Ishikawa (cell line): ENCODE results near the gene KIRREL3.

ENCODE experiments used
- CEBPB ChIP-seq: IDR thresholded peaks from 2 replicates; pipeline ENCODE4 v1.6.1; 2012
- CREB1 ChIP-seq: IDR thresholded peaks from 2 replicates; pipeline ENCODE4 v1.6.1; 2012; ENCODE audit warnings: low read depth
- EGR1 ChIP-seq: IDR thresholded peaks from 2 replicates; pipeline ENCODE4 v1.6.1; 2012
- EP300 ChIP-seq: IDR thresholded peaks from 2 replicates; pipeline ENCODE4 v1.6.1; 2012; ENCODE audit warnings: borderline replicate concordance
- FOXM1 ChIP-seq: IDR thresholded peaks from 2 replicates; pipeline ENCODE4 v1.6.1; 2012; ENCODE audit warnings: low read depth, borderline replicate concordance
- NFIC ChIP-seq: IDR thresholded peaks from 2 replicates; pipeline ENCODE4 v1.6.1; 2012
- RAD21 ChIP-seq: IDR thresholded peaks from 2 replicates; pipeline ENCODE4 v1.6.1; 2012; ENCODE audit warnings: low read depth
- TAF1 ChIP-seq: IDR thresholded peaks from 2 replicates; pipeline ENCODE4 v1.6.1; 2012; ENCODE audit warnings: low read depth, mild to moderate bottlenecking
- TCF12 ChIP-seq: IDR thresholded peaks from 2 replicates; pipeline ENCODE4 v1.6.1; 2012; ENCODE audit warnings: low read depth
- TEAD4 ChIP-seq: IDR thresholded peaks from 2 replicates; pipeline ENCODE4 v1.6.1; 2012
- YY1 ChIP-seq: IDR thresholded peaks from 2 replicates; pipeline ENCODE4 v1.6.1; 2012; ENCODE audit warnings: low read depth
- ZBTB7A ChIP-seq: IDR thresholded peaks from 2 replicates; pipeline ENCODE4 v1.6.1; 2012; ENCODE audit warnings: low read depth
- TF ChIP-seq, protein P1 (sequence below): IDR thresholded peaks from 2 replicates; pipeline ENCODE4 v1.6.1; 2012
- TF ChIP-seq, protein P2 (sequence below): IDR thresholded peaks from 2 replicates; pipeline ENCODE4 v1.6.1; 2012; ENCODE audit warnings: low read depth, mild to moderate bottlenecking
- TF ChIP-seq, protein P3 (sequence below): IDR thresholded peaks from 2 replicates; pipeline ENCODE4 v1.6.1; 2012

Gene KIRREL3

DNA sequence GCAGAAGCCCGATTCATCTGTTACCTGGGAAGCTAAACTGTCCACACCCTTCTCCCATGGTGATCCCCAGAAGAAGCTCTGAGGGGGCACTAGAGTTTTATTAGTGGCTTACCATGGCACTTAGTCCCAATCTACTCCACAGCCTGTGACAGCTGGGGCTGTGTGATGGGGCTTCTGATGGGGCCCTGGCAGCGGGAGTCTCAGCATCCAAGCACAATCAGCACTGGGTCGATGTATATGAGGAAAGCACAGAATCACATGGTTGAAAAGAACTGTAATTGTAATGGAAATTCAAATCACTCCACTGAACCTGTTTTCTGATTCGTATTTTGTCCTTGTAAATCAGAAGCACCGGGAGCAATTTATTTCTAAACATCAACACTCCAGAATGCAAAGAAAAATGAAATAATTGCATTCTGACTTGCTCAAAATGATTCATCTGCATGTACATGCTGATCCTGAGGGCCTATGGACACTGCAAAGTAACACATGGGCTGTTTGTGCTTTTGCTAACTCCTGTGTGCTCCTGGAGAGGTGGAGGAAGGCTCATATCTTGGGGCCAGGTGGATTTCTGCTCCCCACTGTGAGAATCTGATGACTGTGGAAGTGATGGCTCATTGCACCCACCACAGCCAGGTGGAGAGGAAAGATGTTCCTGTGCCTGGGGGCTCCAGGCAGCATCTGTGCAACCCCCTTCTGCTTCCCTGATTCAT lies 203.0 kb downstream of the KIRREL3 start:
- TF ChIP-seq ZBTB7A = no peak
- no peak for TF ChIP-seq CREB1
- TF ChIP-seq, protein P1, sequence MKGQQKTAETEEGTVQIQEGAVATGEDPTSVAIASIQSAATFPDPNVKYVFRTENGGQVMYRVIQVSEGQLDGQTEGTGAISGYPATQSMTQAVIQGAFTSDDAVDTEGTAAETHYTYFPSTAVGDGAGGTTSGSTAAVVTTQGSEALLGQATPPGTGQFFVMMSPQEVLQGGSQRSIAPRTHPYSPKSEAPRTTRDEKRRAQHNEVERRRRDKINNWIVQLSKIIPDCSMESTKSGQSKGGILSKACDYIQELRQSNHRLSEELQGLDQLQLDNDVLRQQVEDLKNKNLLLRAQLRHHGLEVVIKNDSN = no peak
- TF ChIP-seq CEBPB = no peak
- TF ChIP-seq YY1 = no peak
- TF ChIP-seq, protein P2, sequence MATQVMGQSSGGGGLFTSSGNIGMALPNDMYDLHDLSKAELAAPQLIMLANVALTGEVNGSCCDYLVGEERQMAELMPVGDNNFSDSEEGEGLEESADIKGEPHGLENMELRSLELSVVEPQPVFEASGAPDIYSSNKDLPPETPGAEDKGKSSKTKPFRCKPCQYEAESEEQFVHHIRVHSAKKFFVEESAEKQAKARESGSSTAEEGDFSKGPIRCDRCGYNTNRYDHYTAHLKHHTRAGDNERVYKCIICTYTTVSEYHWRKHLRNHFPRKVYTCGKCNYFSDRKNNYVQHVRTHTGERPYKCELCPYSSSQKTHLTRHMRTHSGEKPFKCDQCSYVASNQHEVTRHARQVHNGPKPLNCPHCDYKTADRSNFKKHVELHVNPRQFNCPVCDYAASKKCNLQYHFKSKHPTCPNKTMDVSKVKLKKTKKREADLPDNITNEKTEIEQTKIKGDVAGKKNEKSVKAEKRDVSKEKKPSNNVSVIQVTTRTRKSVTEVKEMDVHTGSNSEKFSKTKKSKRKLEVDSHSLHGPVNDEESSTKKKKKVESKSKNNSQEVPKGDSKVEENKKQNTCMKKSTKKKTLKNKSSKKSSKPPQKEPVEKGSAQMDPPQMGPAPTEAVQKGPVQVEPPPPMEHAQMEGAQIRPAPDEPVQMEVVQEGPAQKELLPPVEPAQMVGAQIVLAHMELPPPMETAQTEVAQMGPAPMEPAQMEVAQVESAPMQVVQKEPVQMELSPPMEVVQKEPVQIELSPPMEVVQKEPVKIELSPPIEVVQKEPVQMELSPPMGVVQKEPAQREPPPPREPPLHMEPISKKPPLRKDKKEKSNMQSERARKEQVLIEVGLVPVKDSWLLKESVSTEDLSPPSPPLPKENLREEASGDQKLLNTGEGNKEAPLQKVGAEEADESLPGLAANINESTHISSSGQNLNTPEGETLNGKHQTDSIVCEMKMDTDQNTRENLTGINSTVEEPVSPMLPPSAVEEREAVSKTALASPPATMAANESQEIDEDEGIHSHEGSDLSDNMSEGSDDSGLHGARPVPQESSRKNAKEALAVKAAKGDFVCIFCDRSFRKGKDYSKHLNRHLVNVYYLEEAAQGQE = no peak
- no peak for TF ChIP-seq FOXM1
- TF ChIP-seq EP300 = no peak
- TF ChIP-seq, protein P3, sequence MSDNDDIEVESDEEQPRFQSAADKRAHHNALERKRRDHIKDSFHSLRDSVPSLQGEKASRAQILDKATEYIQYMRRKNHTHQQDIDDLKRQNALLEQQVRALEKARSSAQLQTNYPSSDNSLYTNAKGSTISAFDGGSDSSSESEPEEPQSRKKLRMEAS = no peak
- TF ChIP-seq TAF1 = no peak
- TF ChIP-seq RAD21 = no peak
- TF ChIP-seq EGR1 = no peak
- no peak for TF ChIP-seq TCF12
- no peak for TF ChIP-seq NFIC
- no peak for TF ChIP-seq TEAD4

DNA sequence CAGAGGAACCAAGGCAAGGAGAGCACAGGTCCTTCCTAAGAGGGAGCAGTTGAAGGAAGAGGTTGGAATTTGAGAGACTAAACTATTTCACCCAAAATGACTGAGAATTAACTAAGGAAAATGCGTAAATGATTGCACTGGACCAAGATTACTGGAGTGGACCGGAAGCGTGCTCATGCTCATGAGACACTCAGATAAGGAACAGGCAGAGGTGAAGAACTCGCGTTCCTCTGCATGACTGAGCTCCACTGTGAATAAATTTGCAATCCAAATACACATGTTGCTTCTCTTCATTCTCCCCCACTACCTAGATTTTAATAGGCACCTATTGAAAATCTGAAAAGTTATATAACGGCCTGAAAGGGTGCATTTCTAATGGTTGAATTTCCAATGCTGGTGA lies 207.0 kb downstream of the KIRREL3 start:
- no peak for TF ChIP-seq TCF12
- TF ChIP-seq TEAD4 = no peak
- TF ChIP-seq, protein P3 = no peak
- TF ChIP-seq YY1 = no peak
- TF ChIP-seq EGR1 = no peak
- TF ChIP-seq FOXM1 = no peak

DNA sequence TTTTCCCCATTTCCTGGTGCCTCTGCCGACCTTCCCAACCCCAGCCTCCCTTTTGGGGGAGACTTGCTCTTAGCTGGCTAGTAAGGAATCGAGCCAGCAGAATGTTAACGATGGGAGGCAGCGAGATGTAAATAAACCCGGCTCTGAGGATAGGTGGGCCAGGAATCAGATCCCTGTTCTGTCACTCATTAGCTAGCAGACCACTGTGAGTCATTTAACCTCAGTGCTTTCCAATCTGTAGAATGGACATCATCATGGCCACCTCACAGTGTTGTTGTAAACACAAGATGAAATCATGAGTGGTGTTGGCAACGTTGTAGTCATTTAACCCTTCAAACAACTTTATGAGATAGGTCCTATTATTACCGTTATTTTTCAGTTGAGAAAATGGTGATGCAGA lies 208.6 kb downstream of the KIRREL3 start:
- TF ChIP-seq, protein P2 = no peak
- TF ChIP-seq, protein P3 = no peak
- TF ChIP-seq RAD21 (no peak), EGR1 (no peak), CREB1 (no peak), TAF1 (no peak), TCF12 (no peak), YY1 (no peak), CEBPB (no peak), NFIC (no peak), TEAD4 (no peak), EP300 (no peak), ZBTB7A (no peak), FOXM1 (no peak)
- TF ChIP-seq, protein P1 = no peak

DNA sequence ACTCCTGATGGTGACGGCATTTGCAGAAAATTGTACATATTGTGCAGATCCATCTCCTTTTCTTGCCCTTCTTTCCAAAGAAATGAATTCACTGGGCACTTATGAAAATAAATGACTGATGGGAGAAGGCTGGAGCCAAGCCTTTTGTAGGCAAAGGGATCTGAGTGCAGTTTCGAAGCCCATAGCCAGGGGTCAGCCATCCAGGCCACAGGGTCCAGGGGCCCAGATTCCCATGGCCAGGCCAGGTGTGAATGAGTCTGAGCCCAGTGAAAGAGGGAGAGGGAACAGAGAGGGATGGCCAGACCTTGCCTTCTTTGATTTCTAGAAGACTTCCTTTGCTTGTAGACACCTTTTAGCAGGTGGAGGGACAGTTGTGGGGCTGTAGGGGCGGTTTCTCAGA lies 209.1 kb downstream of the KIRREL3 start:
- TF ChIP-seq EP300 = no peak
- TF ChIP-seq CEBPB = no peak

DNA sequence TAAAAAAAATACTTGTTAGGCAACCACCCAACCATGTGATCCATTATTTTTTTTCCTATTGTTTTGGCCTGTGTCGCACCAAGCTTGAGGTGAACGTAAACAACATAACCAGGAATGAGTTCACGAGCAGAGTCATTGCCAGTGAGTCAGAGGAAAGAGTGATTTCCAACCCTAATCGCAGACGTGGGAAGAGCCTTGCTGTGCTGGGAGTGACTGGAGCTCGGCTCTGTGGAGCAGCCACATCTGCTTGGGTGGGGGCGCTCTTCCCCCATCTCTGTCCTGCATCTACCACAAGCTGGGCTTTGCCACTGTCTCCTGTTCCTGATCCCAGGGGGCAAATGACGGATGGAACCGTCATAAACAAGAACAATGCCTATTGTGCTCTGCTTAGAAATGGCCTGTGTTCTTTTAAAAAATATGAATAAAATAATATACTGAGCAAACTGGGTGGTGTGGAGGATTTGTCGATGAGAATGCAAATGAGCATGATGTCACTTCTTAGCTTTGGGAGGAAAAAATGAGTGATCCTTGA lies 210.0 kb downstream of the KIRREL3 start:
- TF ChIP-seq CEBPB = no peak
- TF ChIP-seq, protein P3 = no peak
- no peak for TF ChIP-seq TEAD4
- TF ChIP-seq FOXM1 = no peak
- TF ChIP-seq TCF12 = no peak
- no peak for TF ChIP-seq RAD21
- no peak for TF ChIP-seq YY1
- no peak for TF ChIP-seq EP300
- TF ChIP-seq CREB1 = no peak
- TF ChIP-seq ZBTB7A = no peak
- TF ChIP-seq TAF1 = no peak
- no peak for TF ChIP-seq EGR1
- TF ChIP-seq, protein P1 = no peak
